GM12801 (cell line): ENCODE data around the gene ATF7IP2.

Experiments
- TF ChIP-seq, protein P1 (sequence below): IDR thresholded peaks from one replicate; pipeline ENCODE4 v1.5.1; 2011; ENCODE audit warnings: control low read depth; ENCODE audit not compliant: insufficient read length; ENCODE audit errors: extremely low read depth

The ATF7IP2 gene

DNA sequence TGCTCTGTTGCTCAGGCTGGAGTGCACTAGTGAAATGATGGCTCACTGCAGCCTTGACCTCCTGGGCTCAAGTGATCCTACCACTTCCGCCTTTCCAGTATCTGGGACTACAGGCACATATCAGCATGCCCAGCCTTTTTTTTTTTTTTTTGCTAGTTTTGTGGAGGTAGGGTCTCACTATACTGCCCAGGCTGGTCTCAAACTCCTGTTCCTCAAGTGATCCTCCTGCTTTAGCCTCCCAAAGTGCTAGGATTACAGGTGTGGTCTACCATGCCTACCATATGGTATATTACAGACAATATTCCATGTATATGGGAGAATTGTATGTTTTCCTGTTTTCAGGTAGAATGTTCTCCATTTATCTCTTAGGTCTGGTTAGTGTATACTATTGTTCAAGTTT is 12.3 kb upstream of the ATF7IP2 start:
- TF ChIP-seq, protein P1, sequence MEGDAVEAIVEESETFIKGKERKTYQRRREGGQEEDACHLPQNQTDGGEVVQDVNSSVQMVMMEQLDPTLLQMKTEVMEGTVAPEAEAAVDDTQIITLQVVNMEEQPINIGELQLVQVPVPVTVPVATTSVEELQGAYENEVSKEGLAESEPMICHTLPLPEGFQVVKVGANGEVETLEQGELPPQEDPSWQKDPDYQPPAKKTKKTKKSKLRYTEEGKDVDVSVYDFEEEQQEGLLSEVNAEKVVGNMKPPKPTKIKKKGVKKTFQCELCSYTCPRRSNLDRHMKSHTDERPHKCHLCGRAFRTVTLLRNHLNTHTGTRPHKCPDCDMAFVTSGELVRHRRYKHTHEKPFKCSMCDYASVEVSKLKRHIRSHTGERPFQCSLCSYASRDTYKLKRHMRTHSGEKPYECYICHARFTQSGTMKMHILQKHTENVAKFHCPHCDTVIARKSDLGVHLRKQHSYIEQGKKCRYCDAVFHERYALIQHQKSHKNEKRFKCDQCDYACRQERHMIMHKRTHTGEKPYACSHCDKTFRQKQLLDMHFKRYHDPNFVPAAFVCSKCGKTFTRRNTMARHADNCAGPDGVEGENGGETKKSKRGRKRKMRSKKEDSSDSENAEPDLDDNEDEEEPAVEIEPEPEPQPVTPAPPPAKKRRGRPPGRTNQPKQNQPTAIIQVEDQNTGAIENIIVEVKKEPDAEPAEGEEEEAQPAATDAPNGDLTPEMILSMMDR, result no peak

DNA sequence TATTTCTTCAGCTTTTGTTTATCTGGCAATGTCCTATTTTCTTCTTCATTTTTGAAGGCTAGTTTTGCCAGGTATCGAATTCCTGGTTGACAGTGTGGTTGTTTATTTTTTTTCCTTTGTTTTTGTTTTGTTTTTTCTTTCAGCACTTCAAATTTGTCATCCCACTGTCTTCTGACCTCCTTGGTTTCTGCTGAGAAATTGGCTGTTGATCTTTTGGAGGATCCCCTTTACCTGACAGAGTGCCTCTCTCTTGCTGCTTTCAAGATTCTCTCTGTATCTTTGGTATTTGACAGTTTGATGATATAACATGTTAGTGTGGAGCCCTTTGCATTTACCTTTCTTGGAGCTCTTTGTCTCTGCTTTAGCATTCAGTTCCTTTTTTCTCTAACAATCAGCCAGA is 9.6 kb upstream of the ATF7IP2 start:
- TF ChIP-seq, protein P1, result no peak

DNA sequence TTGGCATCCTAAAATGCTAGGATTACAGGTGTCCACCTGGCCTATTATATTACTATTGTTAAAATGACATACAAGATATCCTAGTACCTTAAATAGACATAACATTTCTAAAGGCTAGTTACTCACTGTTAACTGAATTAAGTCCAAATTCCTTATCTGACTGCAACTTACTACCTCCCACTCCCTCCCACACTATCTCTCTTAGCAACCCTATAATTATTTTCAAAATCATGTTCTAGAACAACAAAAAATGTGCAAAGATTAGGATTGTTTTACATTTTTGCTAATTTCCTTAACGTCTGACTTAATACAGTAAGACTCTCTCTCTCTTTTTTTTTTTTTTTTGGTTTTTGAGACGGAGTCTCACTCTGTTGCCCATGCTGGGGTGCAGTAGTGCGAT is 2.2 kb upstream of the ATF7IP2 start:
- TF ChIP-seq, protein P1, result no peak

DNA sequence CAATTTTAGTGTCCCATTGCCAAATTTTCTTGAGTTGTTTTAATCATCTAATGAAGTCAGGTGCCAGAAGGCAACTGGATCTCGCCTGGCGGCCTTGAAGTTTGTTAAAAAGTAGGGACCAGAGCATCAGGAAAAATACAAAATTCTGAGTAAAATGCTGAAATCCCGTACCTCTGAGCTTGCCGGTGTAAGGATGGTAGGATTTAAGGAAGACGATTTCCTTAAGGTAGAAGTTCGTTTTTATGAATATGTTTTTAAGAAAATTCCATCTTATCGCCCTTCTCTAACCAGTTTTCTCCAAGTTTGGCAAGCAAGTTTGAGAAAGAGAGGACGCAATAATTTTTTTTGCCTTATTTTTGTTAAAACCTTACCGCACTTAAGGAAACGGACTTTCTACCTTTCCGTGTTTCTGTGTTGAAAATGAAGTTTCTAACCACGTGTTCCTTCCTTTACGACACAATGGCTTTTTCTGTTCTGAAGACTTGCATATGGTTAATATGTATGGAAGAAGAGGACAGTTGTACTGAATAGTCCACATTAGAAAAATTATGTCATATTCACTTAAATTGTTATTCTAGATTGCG is 748 bp downstream of the ATF7IP2 start:
- TF ChIP-seq, protein P1, result no peak

DNA sequence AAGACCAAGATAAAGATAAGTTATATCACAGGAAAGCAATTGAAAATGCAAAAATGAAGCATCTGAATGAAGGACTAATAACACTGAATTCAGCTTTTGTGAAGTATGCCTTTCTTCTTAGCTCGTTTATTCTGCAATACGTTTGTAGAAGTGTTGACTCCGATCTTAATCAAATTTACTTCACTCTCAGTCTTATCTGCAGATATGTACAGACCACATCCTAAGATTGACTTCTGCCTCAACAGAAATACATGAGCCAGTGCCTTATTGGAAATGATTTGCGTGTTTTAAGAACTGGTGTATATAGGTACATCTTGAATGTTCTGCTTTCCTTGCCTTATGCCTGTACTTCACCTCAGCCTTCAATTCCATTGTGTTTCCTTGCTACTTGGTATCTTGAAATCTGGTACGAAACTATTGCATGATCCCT is 1.3 kb downstream of the ATF7IP2 start:
- TF ChIP-seq, protein P1, result no peak

DNA sequence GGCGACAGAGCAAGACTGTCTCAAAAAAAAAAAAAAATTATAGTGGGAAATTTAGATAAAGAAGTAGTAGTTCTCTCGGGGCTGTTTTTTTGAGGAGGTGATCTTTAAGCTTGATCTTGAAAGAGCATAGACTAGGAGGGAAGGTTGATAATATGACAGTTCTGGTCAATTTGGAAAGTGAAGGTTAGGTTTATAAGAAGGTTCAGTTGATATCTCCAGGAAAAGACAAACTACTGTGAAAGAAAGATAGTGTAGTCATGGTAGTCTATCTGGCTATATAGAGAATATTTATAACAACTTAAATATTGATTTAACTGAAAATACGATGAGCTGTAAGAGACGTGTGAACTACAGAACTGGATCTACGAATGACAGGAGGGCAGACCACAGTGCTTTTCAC is 3.1 kb downstream of the ATF7IP2 start:
- TF ChIP-seq, protein P1, result no peak

DNA sequence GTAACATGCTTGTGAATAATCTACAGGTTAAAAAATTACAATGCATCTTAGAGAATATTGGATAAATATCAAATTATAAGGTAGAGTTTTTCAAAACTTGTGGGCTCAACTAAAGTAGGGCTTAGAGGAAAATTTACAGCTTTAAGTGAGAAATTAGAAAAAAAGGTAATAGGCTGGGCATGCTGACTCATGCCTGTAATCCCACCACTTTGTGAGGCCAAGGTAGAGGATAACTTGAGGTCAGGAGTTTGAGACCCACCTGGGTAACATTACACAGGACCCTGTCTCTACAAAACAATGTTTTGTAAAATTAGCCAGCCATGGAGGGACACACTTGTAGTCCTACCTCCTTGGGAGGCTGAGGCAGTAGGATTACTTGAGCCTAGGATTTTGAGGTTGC is 4.5 kb downstream of the ATF7IP2 start:
- TF ChIP-seq, protein P1, result no peak
